Thyroid gland (tissue), 4 donors: ENCODE results near the gene CUTC.

Source experiments
- POLR2A ChIP-seq, 2 donors: fragments of 450-650 bp; IDR thresholded peaks; one replicate each; pipeline ENCODE4 v1.6.1; 2017; ENCODE audit warnings: antibody characterized with exemption in 2 of 2, mild to moderate bottlenecking in 2 of 2, moderate library complexity in 1 of 2
- TF ChIP-seq, protein P1 (sequence below), 6 experiments: fragments of 200-600 bp in 3 of 6; fragments of 450-650 bp in 3 of 6; sonication (generic) in 3 of 6; IDR thresholded peaks; one replicate each; pipeline ENCODE4 v1.5.1; 2016 to 2019; ENCODE audit warnings: antibody characterized with exemption in 6 of 6, mild to moderate bottlenecking in 2 of 6, inconsistent platforms in 1 of 6, moderate library complexity in 1 of 6

DNA sequence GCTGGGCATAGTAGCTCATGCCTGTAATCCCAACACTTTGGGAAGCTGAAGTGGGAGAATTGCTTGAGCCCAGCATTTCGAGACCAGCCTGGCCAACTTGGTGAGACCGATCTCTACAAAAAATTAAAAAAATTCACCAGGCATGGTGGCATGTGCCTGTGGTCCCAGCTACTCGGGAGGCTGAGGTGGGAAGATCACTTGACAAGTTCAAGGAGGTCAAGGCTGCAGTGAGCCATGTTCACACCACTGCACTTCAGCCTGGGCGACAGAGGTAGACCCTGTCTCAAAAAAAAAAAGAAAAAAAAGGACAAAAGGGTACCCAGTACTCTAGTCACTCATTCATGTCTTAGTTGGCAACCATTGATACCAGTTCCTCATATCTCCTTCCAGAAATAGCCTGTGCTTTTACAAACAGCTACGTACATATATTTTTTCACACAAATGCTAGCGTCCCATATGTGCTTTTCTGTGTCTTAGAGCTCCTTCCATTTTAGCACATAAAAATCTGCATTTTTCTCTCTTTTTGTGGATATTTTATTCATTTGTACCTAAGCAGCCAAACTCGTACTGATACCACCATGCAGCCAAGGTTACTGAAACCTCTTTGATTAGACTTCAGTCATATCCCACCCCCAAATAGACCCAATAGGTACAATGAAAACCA is 55.9 kb downstream of the CUTC start:
- no peak for TF ChIP-seq POLR2A (IDR thresholded peaks at IDR 0.05)
- TF ChIP-seq, protein P1, sequence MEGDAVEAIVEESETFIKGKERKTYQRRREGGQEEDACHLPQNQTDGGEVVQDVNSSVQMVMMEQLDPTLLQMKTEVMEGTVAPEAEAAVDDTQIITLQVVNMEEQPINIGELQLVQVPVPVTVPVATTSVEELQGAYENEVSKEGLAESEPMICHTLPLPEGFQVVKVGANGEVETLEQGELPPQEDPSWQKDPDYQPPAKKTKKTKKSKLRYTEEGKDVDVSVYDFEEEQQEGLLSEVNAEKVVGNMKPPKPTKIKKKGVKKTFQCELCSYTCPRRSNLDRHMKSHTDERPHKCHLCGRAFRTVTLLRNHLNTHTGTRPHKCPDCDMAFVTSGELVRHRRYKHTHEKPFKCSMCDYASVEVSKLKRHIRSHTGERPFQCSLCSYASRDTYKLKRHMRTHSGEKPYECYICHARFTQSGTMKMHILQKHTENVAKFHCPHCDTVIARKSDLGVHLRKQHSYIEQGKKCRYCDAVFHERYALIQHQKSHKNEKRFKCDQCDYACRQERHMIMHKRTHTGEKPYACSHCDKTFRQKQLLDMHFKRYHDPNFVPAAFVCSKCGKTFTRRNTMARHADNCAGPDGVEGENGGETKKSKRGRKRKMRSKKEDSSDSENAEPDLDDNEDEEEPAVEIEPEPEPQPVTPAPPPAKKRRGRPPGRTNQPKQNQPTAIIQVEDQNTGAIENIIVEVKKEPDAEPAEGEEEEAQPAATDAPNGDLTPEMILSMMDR (IDR thresholded peaks at IDR 0.05), result no peak
